NCI-H1092 (cell line): ENCODE results near the gene SERINC4.
"Not testable (repeated sequence)": the region's sequence is repeated elsewhere in the genome, so short reads cannot be mapped to it uniquely, and the experiment has no call there.

Source experiments
- DNase-seq: peaks from one replicate; lab custom pipeline; 2025; lab: John Stamatoyannopoulos, UW

SERINC4 gene

GRCh38 chr15:43799945-43800285 lies at the start of gene SERINC4:
SERINC4 (minus strand) TSS chr15:43800220; CDS start chr15:43799986, 234 bp downstream.
- no peak for DNase-seq

GRCh38 chr15:43845421-43845820 lies 45.4 kb upstream of the SERINC4 start:
- no peak for DNase-seq

GRCh38 chr15:43832485-43832884 lies 32.5 kb upstream of the SERINC4 start:
- DNase-seq: not testable (repeated sequence)

- DNase-seq: not testable (repeated sequence)
Measured at GRCh38 chr15:43831519-43832052, 31.6 kb upstream of the SERINC4 start.

- not testable (repeated sequence) for DNase-seq
Measured at GRCh38 chr15:43830691-43831275, 30.8 kb upstream of the SERINC4 start.

GRCh38 chr15:43829951-43830540 lies 30.0 kb upstream of the SERINC4 start:
- not testable (repeated sequence) for DNase-seq

- no peak for DNase-seq
Measured at GRCh38 chr15:43828061-43828657, 28.1 kb upstream of the SERINC4 start.

GRCh38 chr15:43826508-43827341 lies 26.7 kb upstream of the SERINC4 start, which contains the start of gene WDR76:
WDR76 (plus strand) TSS chr15:43827002; CDS start chr15:43827033, 31 bp downstream.
- DNase-seq: peak; percentile 71

GRCh38 chr15:43826029-43826507 lies 26.0 kb upstream of the SERINC4 start:
- DNase-seq: no peak

- not testable (repeated sequence) for DNase-seq
Measured at GRCh38 chr15:43825305-43825704, 25.3 kb upstream of the SERINC4 start.

GRCh38 chr15:43824302-43825246 lies 24.6 kb upstream of the SERINC4 start, which contains the start of gene MFAP1:
MFAP1 (minus strand) TSS chr15:43824690; CDS start chr15:43824569, 121 bp downstream.
- DNase-seq: peak; percentile 91

GRCh38 chr15:43821505-43821904 lies 21.5 kb upstream of the SERINC4 start:
- no peak for DNase-seq

GRCh38 chr15:43815064-43815463 lies 15.0 kb upstream of the SERINC4 start:
- DNase-seq: not testable (repeated sequence)

- no peak for DNase-seq
Measured at GRCh38 chr15:43808960-43809678, 9.1 kb upstream of the SERINC4 start.

GRCh38 chr15:43808435-43808950 lies 8.5 kb upstream of the SERINC4 start:
- no peak for DNase-seq

- not testable (repeated sequence) for DNase-seq
Measured at GRCh38 chr15:43802676-43803075, 2.7 kb upstream of the SERINC4 start.

- peak; percentile 63 for DNase-seq
Measured at GRCh38 chr15:43800286-43801141, 494 bp upstream of the SERINC4 start, which contains the start of gene HYPK. HYPK (plus strand) TSS chr15:43800599; CDS start chr15:43800623, 24 bp downstream.

- no peak for DNase-seq
Measured at GRCh38 chr15:43799209-43799944, 643 bp downstream of the SERINC4 start.
